Hepatocyte (in vitro differentiated cells): ENCODE measurements around the gene DHX8. TPM values are rescaled to one million over a fixed set of nuclear protein-coding genes. Genes with fewer than 3 reads are reported as not detected.

Experiments
- DNase-seq: peaks from one replicate; pipeline ENCODE4 v3.0.0-alpha.2; 2016; ENCODE audit warnings: low spot score
- H2AFZ ChIP-seq: fragments of 200-600 bp; sonication (generic); 2 replicates; pipeline ENCODE4 v1.6.0; 2016; ENCODE audit warnings: antibody characterized with exemption, mild to moderate bottlenecking
- H3K27ac ChIP-seq: fragments of 200-600 bp; sonication (generic); 2 replicates; pipeline ENCODE4 v1.5.1; 2016; ENCODE audit warnings: mild to moderate bottlenecking
- H3K27me3 ChIP-seq: fragments of 200-600 bp; sonication (generic); 2 replicates; pipeline ENCODE4 v1.6.1; 2016
- H3K36me3 ChIP-seq: fragments of 200-600 bp; sonication (generic); replicated peaks from 2 replicates; pipeline ENCODE4 v1.5.1; 2016; ENCODE audit warnings: low read depth; ENCODE audit not compliant: insufficient read depth
- H3K4me1 ChIP-seq: fragments of 200-600 bp; sonication (generic); 2 replicates; pipeline ENCODE4 v1.5.1; 2016; ENCODE audit warnings: mild to moderate bottlenecking, moderate library complexity; ENCODE audit not compliant: insufficient read depth
- H3K4me2 ChIP-seq: fragments of 200-600 bp; sonication (generic); 2 replicates; pipeline ENCODE4 v1.6.0; 2016
- H3K4me3 ChIP-seq: fragments of 200-600 bp; sonication (generic); 2 replicates; pipeline ENCODE4 v1.5.1; 2016; ENCODE audit warnings: mild to moderate bottlenecking
- H3K79me2 ChIP-seq: fragments of 200-600 bp; sonication (generic); 2 replicates; pipeline ENCODE4 v1.6.0; 2017; ENCODE audit warnings: mild to moderate bottlenecking
- H3K9me2 ChIP-seq: fragments of 200-600 bp; sonication (generic); replicated peaks from 2 replicates; pipeline ENCODE4 v1.6.0; 2017; ENCODE audit warnings: mild to moderate bottlenecking; ENCODE audit not compliant: insufficient read depth
- H3K9me3 ChIP-seq: fragments of 200-600 bp; sonication (generic); 2 replicates; pipeline ENCODE4 v1.5.1; 2016; ENCODE audit warnings: low read depth, mild to moderate bottlenecking
- H4K20me1 ChIP-seq: fragments of 200-600 bp; sonication (generic); 2 replicates; pipeline ENCODE4 v1.6.0; 2016; ENCODE audit warnings: mild to moderate bottlenecking; ENCODE audit not compliant: insufficient read depth, poor library complexity, severe bottlenecking
- CTCF ChIP-seq: fragments of 200-600 bp; sonication (generic); IDR thresholded peaks from 2 replicates; pipeline ENCODE4 v1.5.1; 2016; ENCODE audit warnings: antibody characterized with exemption, mild to moderate bottlenecking; ENCODE audit not compliant: poor library complexity
- EZH2 ChIP-seq: fragments of 200-600 bp; sonication (generic); IDR thresholded peaks from 2 replicates; pipeline ENCODE4 v1.6.1; 2016; ENCODE audit warnings: antibody characterized with exemption, mild to moderate bottlenecking, borderline replicate concordance
- EZH2phosphoT487 ChIP-seq: fragments of 200-600 bp; sonication (generic); IDR thresholded peaks from one replicate; pipeline ENCODE4 v1.6.1; 2018; ENCODE audit warnings: antibody characterized with exemption, mild to moderate bottlenecking, low read depth, moderate library complexity; ENCODE audit not compliant: unreplicated experiment, severe bottlenecking
- WGBS: methylation state at CpG from one replicate; pipeline ENCODE4 v1.1.6; 2016; ENCODE audit warnings: low lambda C conversion rate; ENCODE audit errors: missing lambda C conversion rate; 5-methylcytosine and 5-hydroxymethylcytosine counted together
- polyA plus RNA-seq: library from polyadenylated mRNA; unstranded; fragments of >200 nt; fragmentation: Nextera tagmentation; extraction: Ambion mirVana; gene quantifications from 2 replicates; pipeline ENCODE4 v1.2.1, GENCODE V29; 2016
- total RNA-seq: library from RNA; depleted of rRNA; stranded (reverse); fragments of >200 nt; gene quantifications from 2 replicates; pipeline ENCODE4 v1.2.3, GENCODE V29; 2014

DHX8 gene
- total and polyA plus RNA-seq, 2 experiments from 2014 or later: 26.6 to 35.0 TPM

GRCh38 chr17:43563600-43564594 lies 80.1 kb downstream of the DHX8 start:
- H3K9me2 ChIP-seq: no peaks in the 10 kb centered on the region
- no peaks in the 10 kb centered on the region for H3K27me3 ChIP-seq
- H2AFZ ChIP-seq: no peak overlapping the region
- H3K9me3 ChIP-seq: no peaks in the 10 kb centered on the region
- H3K4me2 ChIP-seq: no peak overlapping the region
- no peaks in the 10 kb centered on the region for H4K20me1 ChIP-seq
- no peak for DNase-seq
- TF ChIP-seq EZH2 (no peak), EZH2phosphoT487 (no peak), CTCF (no peak)
- WGBS: 70% methylated on average over 15 of the region's 15 CpGs
- H3K36me3 ChIP-seq: no peaks in the 10 kb centered on the region
- no peak overlapping the region for H3K4me3 ChIP-seq
- H3K27ac ChIP-seq: no peak overlapping the region
- peaks cover 18% of the 10 kb centered on the region for H3K4me1 ChIP-seq
- H3K79me2 ChIP-seq: no peaks in the 10 kb centered on the region

- Histone ChIP-seq H2AFZ (no peak overlapping the region), H4K20me1 (no peaks in the 10 kb centered on the region), H3K27ac (no peak overlapping the region), H3K4me2 (no peak overlapping the region), H3K9me2 (no peaks in the 10 kb centered on the region), H3K9me3 (no peaks in the 10 kb centered on the region), H3K27me3 (no peaks in the 10 kb centered on the region), H3K36me3 (no peaks in the 10 kb centered on the region), H3K4me1 (peaks cover 6% of the 10 kb centered on the region), H3K79me2 (no peaks in the 10 kb centered on the region), H3K4me3 (no peak overlapping the region)
- TF ChIP-seq CTCF (no peak), EZH2 (no peak), EZH2phosphoT487 (no peak)
- 98% methylated on average over 5 of the region's 5 CpGs for WGBS
- no peak for DNase-seq
Observed at GRCh38 chr17:43568506-43569082, 84.8 kb downstream of the DHX8 start.

- Histone ChIP-seq H3K9me2 (no peaks in the 10 kb centered on the region), H3K9me3 (no peaks in the 10 kb centered on the region), H3K27ac (no peak overlapping the region), H3K4me1 (peaks cover 21% of the 10 kb centered on the region), H3K36me3 (no peaks in the 10 kb centered on the region), H3K4me3 (no peak overlapping the region), H3K4me2 (no peak overlapping the region), H2AFZ (no peak overlapping the region), H4K20me1 (no peaks in the 10 kb centered on the region), H3K27me3 (no peaks in the 10 kb centered on the region), H3K79me2 (no peaks in the 10 kb centered on the region)
- 87% methylated on average over 3 of the region's 3 CpGs for WGBS
- DNase-seq: no peak
- TF ChIP-seq EZH2phosphoT487: no peak
- TF ChIP-seq CTCF: no peak
- no peak for TF ChIP-seq EZH2
Observed at GRCh38 chr17:43570518-43570928, 86.7 kb downstream of the DHX8 start.
